GM12873 (cell line): ENCODE measurements around the gene SUSD1.

Source experiments
- TF ChIP-seq, protein P1 (sequence below): IDR thresholded peaks from 2 replicates; pipeline ENCODE4 v1.5.1; 2012; ENCODE audit warnings: low read depth, mild to moderate bottlenecking, moderate library complexity, low read length, control low read depth; ENCODE audit not compliant: insufficient read depth; ENCODE audit errors: missing control alignments

Gene SUSD1

DNA sequence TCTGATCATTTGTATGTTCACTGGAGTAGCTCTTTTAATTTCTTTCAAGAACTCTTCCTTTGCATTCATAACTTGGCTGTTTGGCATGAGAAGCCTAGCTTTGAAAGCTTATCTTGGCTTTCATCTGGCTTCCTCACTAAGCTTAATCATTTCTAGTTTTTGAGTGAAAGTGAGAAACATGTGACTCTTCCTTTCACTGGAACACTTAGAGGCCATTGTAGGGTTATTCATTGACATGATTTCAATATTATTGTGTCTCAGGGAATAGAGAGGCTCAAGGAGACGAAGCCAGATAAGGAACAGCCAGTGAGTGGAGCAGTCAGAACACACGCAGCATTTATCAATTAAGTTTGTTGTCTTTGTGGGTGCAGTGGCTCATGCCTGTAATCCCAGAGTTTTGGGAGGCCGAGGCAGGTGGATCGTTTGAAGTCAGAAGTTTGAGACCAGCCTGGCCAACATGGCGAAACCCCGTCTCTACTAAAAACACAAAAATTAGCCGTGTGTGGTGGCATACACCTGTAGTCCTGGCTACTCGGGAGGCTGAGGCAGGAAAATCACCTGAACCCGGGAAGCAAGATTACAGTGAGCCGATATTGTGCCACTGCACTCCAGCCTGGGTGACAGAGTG is 180.2 kb downstream of the SUSD1 start:
- TF ChIP-seq, protein P1, sequence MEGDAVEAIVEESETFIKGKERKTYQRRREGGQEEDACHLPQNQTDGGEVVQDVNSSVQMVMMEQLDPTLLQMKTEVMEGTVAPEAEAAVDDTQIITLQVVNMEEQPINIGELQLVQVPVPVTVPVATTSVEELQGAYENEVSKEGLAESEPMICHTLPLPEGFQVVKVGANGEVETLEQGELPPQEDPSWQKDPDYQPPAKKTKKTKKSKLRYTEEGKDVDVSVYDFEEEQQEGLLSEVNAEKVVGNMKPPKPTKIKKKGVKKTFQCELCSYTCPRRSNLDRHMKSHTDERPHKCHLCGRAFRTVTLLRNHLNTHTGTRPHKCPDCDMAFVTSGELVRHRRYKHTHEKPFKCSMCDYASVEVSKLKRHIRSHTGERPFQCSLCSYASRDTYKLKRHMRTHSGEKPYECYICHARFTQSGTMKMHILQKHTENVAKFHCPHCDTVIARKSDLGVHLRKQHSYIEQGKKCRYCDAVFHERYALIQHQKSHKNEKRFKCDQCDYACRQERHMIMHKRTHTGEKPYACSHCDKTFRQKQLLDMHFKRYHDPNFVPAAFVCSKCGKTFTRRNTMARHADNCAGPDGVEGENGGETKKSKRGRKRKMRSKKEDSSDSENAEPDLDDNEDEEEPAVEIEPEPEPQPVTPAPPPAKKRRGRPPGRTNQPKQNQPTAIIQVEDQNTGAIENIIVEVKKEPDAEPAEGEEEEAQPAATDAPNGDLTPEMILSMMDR, result no peak

DNA sequence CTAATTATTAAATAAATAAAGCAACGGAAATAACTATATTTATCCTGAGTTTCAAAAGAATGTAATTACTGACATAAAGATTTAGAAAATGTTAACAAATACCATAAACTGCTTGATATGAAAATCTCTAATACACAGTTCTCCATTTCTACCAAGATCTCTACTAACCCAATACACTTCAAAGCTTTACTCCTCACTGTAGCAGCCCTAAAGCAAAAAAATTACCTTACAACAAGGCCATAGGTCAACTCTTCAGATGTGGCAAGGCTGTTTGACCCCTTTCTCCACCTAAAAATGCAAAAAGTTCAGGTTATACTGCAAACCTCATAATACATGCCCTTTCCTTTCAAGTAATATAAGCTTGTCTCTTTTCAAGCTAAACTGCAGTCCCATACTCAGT is 181.8 kb downstream of the SUSD1 start:
- TF ChIP-seq, protein P1, result no peak

DNA sequence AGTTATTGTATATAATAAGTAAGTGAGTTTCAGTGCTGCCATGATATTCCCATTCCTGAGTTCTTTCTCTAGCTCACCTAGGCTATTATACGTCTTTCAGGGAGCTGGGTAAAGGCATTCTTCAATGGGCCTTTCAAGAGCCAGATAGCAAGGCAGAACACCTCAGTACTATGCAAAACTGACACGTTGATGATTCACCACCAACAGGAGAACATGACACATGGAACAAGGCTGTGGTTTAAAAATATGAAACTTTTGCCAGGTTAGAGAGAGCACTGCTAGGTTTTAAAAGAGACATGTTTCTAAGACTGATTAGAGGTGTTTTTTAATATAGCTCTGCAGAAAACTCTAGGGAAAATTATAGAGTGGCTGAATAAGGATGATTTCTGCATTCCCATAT is 182.6 kb downstream of the SUSD1 start:
- TF ChIP-seq, protein P1, result no peak

DNA sequence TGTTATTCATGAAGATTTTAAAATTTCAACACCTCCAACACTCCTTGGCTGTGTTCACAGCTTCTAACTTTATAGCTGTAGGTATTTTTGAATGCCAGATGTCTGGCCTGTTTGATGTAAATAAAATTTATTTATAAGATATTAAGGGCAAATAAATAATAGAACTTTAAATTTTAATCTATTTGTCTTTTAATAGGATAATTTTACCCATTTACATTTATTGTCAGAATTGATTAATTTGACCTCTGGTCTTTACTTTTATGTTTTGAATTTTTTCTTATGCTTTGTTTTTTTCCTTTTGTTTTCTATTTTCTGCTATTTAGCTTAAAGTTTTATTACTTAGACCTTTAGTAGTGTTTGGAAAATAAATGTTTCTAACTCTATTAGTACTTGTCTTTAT is 183.9 kb downstream of the SUSD1 start:
- TF ChIP-seq, protein P1, result no peak
